ENCODE results near the gene SIGLEC10.
A peak's percentile ranks its signal among the peaks of the same experiment; 100 is the strongest.

SIGLEC10 gene

DNA sequence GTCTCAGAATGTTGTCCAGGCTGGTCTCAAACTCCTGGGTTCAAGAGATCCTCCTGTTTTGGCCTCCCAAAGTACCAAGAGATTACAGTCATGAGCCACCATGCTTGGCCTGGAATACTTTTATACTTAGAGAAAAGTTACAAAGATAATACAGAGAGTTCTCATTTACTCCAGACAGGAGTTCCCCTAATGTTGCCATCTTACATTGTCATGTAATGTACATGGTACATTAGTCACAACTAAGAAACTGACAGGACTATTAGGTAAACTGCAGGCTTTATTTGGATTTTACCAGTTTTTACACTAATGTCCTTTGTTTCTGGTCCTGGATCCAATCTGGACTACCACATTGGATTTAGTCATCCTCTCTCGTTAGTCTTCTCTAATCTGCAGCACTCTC is 24.7 kb downstream of the SIGLEC10 start:
- no peak for DNase-seq

GRCh38 chr19:51391073-51391611 is 26.3 kb downstream of the SIGLEC10 start:
- DNase-seq: no peak

DNA sequence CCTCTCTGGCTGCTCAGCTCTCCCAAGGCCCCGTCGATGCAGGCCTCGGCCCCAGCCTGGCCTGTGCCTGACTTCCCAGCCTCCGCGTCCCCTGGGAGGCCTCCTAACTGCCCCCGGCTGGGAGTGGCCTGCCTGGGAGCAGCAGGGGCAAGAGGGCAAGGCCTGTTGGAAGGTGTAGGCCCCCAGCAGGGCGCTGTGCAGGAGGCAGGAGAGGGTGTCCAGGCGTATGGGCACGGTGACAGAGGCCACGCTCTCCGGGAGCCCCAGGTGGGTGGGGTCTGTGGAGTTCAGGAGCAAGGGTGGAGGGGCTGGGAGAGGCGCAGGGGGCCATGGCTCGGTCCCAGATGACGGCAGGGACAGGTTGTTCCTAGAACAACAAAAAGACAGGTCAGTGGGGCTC is 28.3 kb downstream of the SIGLEC10 start:
- no peak for DNase-seq

GRCh38 chr19:51387924-51388389 is 29.5 kb downstream of the SIGLEC10 start, which contains the start of gene LIM2:
LIM2 (minus strand) TSS chr19:51387974; CDS start chr19:51387443, 531 bp downstream.
- DNase-seq: no peak

GRCh38 chr19:51386882-51387520 is 30.4 kb downstream of the SIGLEC10 start:
- DNase-seq: no peak

GRCh38 chr19:51382004-51382403 is 35.4 kb downstream of the SIGLEC10 start:
- DNase-seq: no peak

GRCh38 chr19:51380379-51380778 is 37.1 kb downstream of the SIGLEC10 start:
- DNase-seq: no peak

GRCh38 chr19:51377422-51377821 is 40.0 kb downstream of the SIGLEC10 start:
- DNase-seq: no peak

DNA sequence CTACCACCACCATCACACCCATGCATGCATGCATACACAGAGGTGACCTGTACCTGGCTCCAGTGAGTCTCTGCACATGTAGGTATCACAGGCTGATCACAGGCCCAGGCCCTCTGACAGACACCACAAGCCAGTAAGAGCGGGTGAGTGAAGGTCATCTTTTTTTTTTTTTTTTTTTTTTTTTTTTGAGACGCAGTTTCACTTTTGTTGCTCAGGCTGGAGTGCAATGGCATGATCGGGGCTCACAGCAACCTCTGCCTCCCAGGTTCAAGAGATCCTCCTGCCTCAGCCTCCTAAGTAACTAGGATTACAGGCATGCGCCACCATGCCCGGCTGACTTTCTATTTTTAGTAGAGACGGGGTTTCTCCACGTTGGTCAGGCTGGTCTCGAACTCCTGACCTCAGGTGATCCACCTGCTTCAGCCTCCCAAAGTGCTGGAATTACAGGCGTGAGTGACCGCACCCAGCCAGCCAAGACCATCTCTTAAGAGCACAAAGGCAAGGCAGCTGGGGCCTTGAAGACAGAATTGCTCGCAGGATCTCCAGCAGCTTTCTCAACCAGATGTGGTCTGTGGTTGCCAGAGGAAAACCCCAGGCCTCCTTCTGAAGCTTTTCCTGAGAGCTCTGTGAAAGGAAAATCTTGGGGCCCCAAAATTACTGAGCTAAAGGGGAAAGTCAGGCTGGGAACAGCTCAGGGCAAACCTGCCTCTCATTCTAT is 41.8 kb downstream of the SIGLEC10 start:
- peak; percentile 29 for DNase-seq

DNA sequence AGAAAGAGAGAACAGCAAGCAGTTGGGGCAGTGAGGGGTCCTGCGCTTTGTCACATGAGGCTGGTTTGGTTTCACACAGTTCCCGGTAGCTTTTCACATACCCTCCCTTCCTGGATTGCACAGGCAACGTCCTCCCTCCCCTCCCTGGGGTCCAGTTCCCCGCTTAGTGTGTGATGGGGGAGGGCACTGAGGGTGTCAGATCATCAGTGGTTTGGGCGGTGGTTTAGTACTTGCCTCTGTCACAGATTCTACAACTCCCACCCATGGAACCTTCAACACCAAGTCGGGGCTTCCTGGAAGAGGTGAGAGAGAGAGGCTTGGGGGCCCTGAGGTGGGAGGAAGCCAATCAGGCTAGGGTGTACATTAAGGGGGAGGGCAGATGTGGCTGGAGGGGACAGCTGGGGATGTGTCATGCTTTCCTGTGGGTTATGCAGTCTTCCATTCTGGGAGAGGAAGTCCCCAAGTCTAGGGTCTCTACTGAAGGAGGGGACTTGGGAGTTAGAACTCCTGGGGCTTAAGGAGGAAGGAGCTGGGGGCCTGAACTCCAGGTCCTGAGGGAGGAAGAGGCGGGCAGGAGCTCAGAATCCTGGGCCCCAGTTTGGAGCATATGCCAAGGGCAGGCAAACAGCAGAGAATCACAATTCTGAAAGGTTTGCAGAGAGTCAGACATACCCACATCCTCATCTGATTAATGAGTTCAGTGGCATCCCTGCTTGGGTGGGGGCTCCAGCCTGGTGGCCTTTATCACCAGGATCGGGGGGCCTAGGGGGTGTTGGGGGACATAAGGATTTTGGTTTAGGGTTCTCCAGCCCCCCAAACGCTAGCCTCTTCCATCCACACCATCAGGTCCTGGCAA is 44.6 kb downstream of the SIGLEC10 start, which contains the start of gene NKG7:
TSS of gene NKG7 (minus strand) at position 6 of the 856 bp plus-strand sequence. CDS start 119 bp downstream, outside the sequence.
- peak; percentile 67 for DNase-seq

GRCh38 chr19:51372021-51372648 is 45.3 kb downstream of the SIGLEC10 start:
- DNase-seq: no peak

DNA sequence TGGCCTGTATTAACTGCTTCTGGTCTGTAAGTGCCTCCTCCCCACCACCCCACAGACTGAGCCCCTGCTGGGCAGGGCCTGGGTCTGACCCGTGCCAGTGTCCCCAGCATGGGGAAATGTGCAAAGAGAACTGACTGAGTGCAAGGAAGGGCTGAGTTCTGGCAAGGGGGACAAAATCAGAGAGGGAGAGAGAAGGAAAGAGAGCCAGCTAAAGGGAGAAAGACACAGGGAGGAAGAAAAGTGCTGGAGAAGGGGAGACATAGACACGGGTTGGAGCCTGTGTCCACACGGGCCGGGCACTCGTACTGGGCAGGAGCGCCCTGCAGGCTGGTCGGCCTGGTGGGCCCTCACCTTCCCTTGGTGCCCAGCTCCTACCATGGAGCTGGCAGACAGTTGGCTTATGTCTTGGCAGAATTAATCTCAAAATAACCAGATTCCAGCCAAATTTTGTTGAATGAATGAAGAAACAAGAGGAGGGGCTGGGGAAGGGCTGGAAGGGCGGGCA is 46.2 kb downstream of the SIGLEC10 start:
- no peak for DNase-seq

DNA sequence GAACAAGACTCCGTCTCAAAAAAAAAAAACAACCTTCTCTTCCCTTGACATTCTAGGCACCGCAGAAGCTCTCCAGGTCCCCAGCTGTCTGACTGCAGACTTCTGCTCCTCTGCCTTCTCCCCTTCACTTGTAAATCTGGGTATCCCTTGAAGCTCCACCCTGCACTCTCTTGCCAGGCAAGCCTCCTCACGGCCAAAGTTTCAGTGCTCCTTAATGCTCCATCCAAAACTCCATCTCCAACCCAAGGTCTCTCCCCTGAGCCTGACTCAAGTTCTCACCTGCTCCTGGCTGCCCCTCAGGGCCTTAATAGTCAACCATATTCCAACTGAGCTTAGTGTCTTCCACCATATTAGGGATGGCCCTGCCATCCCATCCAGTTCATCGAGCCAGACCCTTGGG is 47.2 kb downstream of the SIGLEC10 start:
- no peak for DNase-seq

DNA sequence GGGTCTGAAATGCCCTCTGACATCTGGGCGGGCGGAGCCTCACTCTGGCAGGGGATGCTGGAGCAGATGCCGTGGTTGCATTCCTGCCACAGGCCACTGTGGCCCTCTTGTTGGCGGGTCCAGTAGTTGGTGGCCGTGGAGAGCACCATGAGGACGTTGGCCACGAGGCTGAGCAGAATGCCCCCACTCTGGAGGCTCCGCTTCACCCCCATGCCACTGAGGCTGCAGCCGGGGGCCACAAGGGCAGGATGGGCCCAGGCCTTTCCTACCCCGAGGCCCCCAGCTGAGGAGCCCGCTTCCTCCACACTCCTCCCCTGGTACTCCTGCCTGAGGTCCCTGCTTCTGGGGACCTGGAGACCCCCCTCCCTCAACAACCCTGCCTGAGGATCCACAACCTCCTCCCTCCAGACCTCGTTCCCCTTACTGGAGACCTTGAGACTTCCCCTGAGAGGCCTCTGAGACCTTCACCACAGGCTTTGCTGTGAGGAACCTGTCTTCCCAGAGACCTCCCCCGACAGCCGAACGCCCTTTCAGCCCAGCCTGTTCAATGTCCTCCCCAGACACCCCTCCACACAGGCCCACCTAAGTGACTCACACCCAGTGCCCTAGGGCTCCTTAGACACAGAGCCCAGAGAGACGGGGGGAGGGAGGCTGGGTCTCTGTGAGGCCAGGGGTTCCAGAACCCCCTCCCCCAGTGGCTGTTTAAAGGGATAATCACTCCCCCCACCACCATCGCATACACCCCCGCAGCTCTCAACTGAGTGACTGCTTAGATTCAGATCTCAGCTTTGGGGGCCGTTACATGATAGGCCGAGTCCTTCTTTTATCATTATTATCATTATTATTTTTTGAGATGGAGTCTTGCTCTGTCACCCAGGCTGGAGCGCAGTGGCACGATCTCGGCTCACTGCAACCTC is 48.8 kb downstream of the SIGLEC10 start, which contains the start of gene CLDND2:
TSS of gene CLDND2 (minus strand) at position 638 of the 917 bp plus-strand sequence. CDS start at position 212, 426 bp downstream.
- DNase-seq: no peak

DNA sequence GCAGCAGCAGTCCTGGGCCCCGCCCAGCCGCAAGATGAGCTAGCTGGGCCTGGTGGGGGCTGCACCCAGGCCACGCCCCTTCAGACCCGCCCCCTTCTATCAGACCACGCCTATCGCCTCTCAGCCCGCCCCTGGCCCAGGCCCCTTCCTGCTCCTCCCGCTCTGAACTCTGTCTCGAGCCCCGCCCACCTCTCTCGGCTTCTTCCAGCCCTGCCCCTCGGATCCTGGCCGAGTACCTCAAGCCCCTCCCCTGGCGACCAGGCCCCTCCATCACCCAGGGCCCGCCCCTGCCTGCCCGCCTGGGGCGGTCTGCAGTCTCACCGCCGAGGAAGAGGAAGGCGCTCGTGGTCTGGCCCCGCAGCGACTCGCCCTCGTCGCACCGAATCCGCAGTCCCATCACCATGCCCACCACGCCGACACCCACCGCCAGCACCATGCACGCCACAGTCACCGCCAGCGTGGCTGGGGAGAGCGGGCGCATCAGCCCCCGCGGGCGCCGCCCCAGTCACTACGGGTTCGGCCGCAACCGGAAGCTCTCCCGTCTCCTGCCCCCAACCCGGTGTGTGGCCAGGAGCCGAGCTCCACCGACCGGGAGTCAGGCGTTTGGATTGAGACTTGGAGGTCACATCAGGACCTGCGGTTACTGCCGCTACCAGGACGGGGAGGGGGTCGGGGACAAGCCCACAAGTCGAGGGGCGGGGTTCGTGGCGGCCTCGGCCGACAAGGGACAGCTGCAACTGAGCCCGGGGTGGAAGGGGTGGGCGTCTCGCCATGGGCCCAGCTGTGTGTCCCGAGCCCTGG is 49.7 kb downstream of the SIGLEC10 start:
- peak; percentile 98 for DNase-seq

- DNase-seq: no peak
Observed at GRCh38 chr19:51367255-51367564, 50.2 kb downstream of the SIGLEC10 start.

DNA sequence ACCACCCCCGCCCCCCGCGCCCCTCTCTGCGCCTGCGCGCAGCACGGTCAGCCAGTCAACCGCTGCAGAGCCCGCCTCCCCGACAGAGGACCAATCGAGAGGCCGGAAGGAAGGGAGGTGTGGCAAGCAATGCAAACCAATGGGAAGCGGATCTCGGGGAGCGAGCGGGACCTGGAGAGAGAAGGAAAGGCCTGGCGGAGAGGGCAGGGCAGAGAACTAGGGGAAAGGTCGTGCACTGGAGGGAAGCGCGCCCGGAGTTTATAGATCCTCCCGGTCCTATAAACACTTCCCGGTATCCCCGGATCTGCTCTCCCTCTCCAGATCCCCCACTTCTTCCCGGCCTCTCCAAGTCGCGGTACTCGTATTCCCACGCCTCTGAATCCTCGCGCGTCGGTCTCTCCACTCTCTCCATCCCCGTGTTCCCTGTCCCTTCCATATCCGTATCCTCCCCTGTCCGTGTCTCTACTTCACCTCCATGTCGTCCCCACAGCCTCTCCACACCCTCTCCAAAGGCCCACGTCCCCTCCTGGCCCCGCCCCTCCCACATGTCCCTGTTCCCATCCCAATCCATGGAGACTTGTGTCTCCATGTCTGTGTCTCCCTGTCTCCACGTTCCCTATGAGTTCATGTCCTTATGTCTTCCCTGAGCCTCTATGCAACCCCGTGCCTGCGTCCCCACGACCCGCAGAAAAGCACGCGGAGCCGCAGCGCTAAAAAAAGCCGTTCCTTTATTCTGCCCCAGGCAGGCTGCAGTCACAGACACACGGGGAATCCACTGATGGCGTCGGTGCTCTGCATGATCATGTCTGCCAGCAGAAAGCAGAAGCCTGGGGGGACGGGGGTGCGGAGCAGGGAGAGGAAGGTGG is 50.8 kb downstream of the SIGLEC10 start:
- DNase-seq: peak; percentile 95

- no peak for DNase-seq
Observed at GRCh38 chr19:51365965-51366388, 51.5 kb downstream of the SIGLEC10 start, which contains the start of gene ETFB. ETFB (minus strand) TSS chr19:51366388; CDS start chr19:51366326, 62 bp downstream.

Data from CD4-positive, alpha-beta T cell treated with Interleukin-17A for 4 hours (primary cell).